CD4-positive, alpha-beta T cell treated with Interleukin-17A for 1 hour (primary cell): Measurements from ENCODE around the gene GINS2.

Experiments used
- DNase-seq: peaks from one replicate; pipeline ENCODE4 v3.0.0-alpha.2; 2020

GINS2 gene

GRCh38 chr16:85637808-85638647 is 50.7 kb downstream of the GINS2 start:
- no peak for DNase-seq

- no peak for DNase-seq
Observed at GRCh38 chr16:85637061-85637807, 51.5 kb downstream of the GINS2 start.

GRCh38 chr16:85636234-85636812 is 52.4 kb downstream of the GINS2 start:
- no peak for DNase-seq

GRCh38 chr16:85635545-85636140 is 53.1 kb downstream of the GINS2 start:
- no peak for DNase-seq

GRCh38 chr16:85634747-85635544 is 53.8 kb downstream of the GINS2 start:
- DNase-seq, result no peak

- no peak for DNase-seq
Observed at GRCh38 chr16:85633888-85634287, 54.9 kb downstream of the GINS2 start.

- DNase-seq, result no peak
Observed at GRCh38 chr16:85633438-85633743, 55.4 kb downstream of the GINS2 start.

GRCh38 chr16:85632709-85633437 is 55.9 kb downstream of the GINS2 start:
- DNase-seq, result no peak

- DNase-seq, result no peak
Observed at GRCh38 chr16:85631802-85632393, 56.9 kb downstream of the GINS2 start.

- DNase-seq, result no peak
Observed at GRCh38 chr16:85631230-85631629, 57.5 kb downstream of the GINS2 start.

GRCh38 chr16:85629853-85630252 is 58.9 kb downstream of the GINS2 start:
- DNase-seq, result no peak

- DNase-seq, result no peak
Observed at GRCh38 chr16:85629326-85629725, 59.4 kb downstream of the GINS2 start.

GRCh38 chr16:85628645-85629044 is 60.1 kb downstream of the GINS2 start:
- DNase-seq, result no peak

- no peak for DNase-seq
Observed at GRCh38 chr16:85628265-85628556, 60.5 kb downstream of the GINS2 start.

GRCh38 chr16:85627526-85628264 is 61.1 kb downstream of the GINS2 start:
- no peak for DNase-seq

- DNase-seq, result no peak
Observed at GRCh38 chr16:85627089-85627488, 61.7 kb downstream of the GINS2 start.
